CD1c-positive myeloid dendritic cell (primary cell): ENCODE measurements around the gene KIRREL2.
"Not testable (repeated sequence)": the region's sequence is repeated elsewhere in the genome, so short reads cannot be mapped to it uniquely, and the experiment has no call there.

Experiments used
- DNase-seq: peaks from one replicate; pipeline ENCODE4 v3.0.0-alpha.2; 2016; ENCODE audit errors: extremely low spot score

The KIRREL2 gene

DNA sequence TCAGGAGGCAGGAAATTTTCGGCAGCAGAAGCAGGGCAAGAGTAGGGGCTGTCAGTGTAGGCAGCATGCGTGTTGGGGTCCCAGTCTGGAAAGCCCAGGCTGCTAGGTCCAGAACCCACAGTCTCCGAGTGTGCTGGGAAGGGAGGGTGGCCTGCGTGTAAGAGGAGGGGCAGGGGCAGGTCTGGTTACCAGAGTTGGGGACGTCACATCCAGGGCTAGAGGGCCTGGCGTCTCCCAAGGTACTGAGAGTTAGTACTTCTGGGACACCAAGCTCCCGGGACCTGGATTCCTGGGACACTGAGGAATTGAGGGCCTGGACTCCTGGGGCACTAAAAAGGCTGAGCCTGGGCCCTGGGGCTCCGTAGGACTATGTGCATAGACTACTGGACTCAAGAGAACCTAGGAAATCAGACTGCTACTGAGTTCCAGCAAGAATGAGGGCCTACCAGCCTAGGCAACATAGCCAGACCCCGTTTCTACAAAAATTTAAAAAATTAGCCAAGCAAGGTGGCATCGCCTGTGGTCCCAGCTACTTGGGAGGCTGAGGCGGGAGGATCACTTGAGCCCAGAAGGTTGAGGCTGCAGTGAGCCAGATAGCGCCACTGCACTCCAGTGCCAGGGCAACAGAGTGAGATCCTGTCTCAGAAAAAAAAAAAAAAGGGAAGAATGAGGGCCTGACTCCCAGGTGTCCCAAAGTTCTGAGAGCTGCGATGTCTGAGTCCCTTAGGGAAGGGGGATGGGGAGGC, 41.2 kb downstream of the KIRREL2 start:
- no peak for DNase-seq

DNA sequence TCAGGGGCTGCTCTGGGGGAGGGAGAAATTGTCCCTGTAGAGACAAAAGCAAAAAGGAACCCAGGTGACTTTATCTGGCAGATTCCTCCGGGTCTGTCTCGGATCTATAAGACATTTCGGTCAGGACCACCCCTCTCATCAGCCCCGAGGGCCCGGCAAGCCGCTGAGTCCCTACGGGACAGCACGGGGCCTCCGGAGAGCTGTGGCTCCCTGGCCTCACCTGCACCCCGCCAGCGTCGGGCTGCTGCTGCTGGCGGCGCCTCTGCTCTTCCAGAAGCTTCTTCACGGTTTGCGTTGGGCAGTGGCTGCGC, 41.7 kb downstream of the KIRREL2 start:
- no peak for DNase-seq

DNA sequence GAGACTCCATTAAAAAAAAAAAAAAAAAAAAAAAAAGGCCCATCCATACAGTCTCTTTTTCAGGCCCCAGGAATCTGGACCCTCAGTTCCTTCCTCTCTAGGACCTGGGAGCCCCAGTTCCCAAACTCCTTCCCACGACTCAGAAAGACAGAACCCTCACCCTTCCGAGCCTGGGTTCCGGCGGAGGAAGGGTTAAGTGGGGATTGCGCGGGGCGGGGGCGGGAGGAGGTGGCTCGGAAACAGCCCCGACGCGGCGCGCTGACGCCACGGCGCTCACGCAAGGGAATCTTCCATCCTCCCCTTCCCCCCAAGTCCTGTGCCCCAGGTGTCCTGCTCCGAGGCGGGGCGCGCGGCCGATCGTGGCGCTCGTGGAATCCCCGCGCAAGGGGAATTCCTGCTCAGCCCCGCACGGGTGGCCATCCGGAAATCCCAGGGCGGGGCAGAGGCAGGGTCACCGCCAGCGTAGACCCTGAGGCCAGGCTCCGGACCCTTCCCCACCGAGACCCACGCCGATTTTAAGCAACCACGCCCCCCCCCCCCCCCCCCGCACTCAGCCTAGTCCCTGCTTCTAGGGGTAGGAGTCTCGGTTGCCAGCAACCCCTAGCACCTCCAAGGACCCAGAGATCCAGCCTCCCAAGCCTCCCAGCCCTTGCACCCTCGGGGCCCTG, 43.0 kb downstream of the KIRREL2 start:
- DNase-seq: peak; percentile 95

DNA sequence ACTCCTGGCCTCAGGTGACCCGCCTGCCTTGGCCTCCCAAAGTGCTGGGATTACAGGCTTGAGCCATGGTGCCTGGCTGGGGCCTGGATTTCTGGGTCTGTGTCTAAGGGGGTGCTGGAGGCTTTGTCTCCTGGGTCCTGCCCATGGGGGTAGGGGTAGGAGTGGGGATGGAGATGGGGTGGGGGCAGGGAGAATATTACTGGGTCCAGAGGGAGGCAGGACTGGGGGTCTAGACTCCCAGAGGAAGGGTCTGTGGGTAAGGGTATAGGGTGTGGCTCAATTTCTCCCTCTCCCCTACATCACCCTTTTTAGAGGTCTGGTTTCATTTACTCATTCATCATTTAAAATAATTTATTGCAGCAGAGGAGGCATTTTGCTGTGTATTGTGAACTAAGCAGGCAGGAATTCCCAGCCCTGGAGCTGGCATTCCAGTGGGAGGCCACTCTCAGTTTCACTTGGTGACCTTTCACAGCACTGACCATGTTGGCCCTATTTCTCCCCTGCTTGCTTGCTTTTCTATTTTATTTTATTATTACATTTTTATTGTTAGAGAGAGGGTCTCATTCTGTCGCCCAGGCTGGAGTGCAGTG, 44.4 kb downstream of the KIRREL2 start:
- no peak for DNase-seq

DNA sequence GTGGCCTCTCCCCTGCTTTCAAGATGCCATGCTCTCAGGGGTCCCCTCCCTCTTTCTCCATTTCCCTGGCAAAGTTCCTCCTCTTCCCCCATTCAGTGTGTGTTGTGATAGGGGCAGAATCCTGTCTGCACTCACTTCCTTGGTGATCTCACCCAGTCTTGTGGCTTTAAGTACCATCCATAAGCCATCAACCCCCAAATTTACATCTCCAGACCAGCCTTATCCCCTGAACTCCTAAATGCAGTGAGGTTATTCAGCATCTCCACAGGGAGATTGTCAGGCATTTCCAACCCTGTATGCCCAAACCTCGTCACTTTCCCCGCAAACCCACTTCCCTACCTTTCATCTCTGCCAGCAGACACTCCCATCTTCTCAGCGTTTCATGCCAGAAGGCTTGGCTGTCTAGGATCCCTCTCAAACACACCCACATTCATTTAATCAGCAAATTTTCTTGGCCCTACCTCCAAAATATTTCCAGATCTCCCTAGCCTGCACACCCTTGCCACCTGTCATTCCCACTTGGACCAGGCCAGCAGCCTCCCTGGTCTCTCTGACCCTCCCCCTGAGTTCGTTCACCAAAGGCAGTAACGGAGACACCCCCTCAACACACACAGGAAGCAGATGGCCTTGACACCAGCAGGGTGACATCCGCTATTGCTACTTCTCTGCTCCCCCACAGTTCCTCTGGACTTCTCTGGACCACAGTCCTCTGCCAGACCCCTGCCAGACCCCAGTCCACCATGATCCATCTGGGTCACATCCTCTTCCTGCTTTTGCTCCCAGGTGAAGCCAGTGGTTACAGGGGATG, 45.3 kb downstream of the KIRREL2 start, which contains the start of gene HCST:
Gene HCST (plus strand): TSS at position 676 of the 808 bp plus-strand sequence. CDS start 65 bp downstream, at position 741.
- DNase-seq: peak; percentile 76

DNA sequence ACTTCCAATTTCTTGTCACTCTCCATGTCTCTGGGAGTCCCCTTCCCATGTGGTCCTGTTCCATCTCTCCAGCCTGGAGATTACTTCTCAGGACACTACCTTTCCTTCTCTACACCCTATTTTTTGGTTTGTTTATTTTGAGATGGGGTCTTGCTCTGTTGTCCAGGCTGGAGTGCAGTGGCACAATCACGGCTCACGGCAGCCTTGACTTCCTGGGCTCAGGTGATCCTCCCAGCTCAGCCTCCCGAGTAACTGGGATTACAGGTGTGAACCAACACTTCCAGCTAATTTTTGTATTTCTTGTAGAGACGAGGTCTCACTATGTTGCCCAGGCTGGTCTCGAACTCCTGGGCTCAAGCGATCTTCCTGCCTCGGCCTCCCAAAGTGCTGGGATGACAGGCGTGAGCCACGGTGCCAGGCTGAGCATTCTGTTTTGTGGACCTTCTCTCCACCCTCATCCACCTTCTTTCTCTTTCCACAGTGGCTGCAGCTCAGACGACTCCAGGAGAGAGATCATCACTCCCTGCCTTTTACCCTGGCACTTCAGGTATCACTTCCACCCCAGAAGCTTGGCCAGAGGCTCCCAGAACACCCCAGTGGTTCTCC, 46.3 kb downstream of the KIRREL2 start:
- DNase-seq: no peak

DNA sequence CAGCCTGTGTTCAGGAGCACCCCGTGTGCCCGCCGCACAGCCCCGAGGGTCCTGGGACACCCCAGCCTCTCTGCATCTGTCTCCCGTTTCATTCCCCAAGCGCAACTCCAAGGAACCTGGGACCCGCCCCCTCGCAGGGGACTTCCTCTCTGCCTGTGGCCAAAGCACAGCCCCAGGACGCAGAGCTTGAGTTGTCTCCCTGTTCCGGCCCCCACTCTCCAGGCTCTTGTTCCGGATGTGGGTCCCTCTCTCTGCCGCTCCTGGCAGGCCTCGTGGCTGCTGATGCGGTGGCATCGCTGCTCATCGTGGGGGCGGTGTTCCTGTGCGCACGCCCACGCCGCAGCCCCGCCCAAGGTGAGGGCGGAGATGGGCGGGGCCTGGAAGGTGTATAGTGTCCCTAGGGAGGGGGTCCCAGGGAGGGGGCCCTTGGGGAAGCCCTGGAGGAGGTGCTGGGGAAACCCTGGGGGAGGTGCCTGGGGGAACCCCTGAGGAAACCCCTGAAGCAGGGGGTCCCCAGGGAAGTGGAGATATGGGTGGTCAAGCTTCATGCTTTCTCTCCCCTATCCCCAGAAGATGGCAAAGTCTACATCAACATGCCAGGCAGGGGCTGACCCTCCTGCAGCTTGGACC, 47.0 kb downstream of the KIRREL2 start:
- DNase-seq: peak; percentile 95

DNA sequence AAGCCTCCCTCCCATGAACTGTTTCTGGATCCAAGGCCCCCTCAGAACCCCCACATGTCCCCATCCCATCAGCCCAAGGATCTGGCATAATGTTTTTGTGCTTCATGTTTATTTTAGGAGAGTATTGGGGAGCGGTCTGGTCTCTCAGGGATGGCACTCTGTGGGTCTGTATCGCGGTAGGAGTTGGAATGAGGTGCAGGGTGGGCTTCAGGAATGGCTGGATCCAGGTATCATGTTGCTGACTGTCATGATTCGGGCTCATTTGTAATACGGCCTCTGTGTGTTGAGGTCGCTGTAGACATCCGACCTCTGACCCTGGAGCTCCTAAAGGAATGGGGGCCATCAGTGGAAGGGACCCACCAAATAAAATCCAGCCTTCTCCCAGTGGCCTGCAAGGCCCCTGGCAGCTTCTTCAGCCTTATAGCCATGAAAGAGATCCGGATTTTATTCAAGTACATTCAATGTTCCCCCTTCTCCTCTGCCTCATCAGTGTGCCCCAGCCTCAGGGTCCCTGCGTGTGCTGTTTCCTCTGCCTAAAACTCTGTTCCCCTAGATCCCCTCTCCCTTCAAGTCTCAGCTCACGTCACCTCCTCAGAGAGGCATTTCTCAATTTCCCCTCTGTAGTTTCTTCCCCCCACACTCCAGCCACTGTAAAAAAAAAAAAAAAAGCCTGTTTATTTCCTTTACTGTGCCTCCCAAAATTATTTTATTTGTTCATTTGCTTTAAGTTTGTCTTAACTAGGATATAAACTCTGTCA, 47.8 kb downstream of the KIRREL2 start:
- peak; percentile 81 for DNase-seq

DNA sequence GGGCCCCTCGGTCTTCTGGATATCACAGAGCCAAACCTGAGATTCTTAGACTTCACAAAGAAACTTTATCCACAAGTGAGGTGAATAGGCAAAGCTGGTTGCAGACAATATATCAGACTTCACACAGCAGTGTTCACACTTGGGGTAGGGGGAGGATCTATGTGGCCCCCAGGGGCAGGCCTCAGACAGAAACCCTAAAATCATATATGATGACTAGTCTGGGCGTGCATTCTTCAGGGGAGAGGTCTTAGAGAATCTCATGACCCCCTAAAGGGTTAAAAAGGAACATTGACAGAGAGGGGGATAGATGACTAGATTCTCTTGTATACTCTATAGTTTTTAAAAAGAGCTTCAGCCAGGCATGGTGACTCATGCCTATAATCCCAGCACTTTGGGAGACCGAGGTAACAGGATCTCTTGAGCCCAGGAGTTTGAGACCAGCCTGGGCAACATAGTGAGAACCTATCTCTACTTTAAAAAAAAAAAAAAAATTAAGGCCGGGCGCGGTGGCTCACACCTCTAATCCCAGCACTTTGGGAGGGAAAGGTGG, 48.5 kb downstream of the KIRREL2 start:
- DNase-seq: peak; percentile 15

DNA sequence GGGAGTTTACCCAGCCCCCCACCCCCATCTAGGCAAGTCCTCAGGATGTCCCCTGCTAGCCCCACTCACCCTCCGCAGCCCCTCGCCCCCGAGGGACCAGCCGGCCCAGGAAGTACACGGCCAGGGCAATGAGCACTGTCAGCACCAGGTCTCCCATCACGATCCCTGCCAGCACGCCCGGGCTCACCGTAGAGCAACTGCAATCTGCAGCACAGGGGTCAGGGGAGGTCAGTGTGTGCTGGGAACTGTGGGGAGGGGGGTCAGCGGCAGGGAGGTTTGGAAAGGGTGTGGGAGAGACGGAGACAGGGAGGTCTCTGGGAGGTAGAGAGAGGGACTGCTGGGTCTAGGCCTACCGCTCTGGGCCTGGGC, 50.6 kb downstream of the KIRREL2 start:
- DNase-seq: no peak

DNA sequence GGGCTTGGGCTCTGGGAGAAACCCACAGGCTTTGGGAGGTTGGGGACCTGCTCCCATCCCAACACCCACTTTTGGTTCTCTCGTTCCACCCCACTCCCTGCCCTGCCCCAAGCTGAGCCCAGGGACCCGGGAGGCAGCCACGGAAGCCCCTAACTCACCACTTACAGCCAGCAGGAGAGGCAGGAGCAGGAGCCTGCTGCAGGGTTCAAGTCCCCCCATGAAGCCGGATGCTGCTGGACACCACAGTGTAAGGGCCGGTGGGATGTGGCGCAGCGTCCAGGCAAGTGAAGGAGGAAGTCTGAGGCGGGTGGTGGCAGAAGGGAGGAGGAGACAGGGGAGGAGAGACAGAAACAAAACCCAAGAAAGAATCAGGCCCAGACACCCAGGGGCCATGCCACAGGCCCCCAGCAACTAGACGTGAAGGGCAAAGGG, 51.3 kb downstream of the KIRREL2 start, which contains the start of gene TYROBP:
Gene TYROBP (minus strand): TSS at position 286 of the 432 bp plus-strand sequence. CDS start 67 bp downstream, at position 219.
- peak; percentile 52 for DNase-seq

DNA sequence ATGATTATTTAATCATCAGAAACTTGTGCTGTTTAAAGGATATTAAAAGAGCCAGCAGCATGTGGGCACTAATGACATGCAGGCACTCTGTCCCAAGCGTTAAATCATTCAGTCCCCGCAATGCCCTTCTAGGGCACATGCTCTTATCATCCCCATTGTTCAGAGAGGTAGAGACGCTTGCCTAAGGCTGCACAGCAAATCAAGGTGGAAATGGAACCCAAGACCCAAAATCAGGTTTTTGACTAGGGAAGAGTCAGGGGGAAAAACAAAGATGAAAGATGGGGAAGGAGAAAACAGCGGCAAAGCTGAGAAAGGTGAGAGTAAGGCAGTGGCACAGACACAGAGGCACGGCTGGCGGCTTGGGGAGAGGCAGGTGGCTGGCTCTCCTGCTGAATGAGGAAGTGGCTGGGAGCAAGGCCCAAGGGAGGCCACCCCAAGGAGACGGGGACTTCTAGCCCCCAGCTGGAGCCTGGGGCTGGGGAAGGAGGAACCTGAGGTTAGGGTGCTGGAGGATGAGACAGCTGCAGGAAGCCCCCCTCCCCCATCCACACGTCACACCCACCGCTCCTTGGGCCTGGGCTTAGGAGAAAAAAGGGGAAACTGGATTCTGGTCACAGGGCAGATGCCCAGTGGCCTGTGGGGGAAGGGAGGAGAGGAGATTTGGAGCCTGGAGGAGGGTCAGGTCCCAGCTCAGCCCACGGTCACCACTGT, 52.4 kb downstream of the KIRREL2 start:
- DNase-seq: peak; percentile 97

DNA sequence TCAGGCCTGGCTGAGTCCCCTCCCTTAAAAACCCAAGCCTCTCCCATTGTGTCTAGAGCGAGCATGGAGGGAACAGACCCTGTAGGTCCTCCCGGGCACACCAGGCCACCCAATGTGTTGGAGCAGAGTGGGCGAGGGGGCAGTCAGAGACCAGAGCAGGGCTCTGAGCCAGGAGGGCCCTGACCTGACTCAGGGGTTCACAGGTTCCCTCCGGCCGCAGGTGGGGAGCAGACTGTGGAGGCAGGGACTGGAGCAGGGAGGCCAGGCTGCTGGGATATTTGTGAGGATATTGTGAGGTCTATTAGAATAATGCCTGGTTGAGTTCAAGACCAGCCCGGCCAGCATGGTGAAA, 52.9 kb downstream of the KIRREL2 start:
- DNase-seq: no peak

DNA sequence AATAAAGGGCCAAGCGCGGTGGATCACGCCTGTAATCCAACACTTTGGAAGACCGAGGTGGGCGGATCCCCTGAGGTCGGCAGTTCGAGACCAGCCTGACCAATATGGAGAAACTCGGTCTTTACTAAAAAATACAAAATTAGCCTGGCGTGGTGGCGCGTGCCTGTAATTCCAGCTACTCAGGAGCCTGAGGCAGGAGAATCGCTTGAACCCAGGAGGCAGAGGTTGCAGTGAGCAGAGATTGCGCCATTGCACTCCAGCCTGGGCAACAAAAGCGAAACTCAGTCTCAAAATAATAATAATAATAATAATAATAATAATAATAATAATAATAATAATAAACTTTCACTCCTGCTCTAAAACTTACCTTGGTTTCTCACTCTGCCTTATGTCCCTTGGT, 53.6 kb downstream of the KIRREL2 start:
- not testable (repeated sequence) for DNase-seq

DNA sequence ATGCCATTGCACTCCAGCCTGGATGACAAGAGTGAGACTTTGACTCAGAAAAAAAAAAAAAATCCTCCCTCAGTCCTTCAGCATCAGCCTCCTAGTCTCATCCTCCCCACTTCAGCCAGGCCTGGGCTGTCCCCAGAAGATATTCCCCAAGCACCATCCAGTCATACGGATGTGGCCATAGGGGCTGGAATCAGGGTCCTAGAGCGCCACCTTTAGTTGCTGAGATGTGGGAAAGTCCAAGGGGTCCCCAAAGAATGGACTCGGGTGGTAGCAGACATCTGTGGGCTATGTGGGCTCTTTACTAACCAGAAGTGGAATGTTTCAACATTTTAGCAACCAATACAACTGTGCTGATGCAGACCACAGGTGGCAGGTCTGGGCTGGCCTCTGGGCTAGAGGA, 54.5 kb downstream of the KIRREL2 start:
- no peak for DNase-seq

DNA sequence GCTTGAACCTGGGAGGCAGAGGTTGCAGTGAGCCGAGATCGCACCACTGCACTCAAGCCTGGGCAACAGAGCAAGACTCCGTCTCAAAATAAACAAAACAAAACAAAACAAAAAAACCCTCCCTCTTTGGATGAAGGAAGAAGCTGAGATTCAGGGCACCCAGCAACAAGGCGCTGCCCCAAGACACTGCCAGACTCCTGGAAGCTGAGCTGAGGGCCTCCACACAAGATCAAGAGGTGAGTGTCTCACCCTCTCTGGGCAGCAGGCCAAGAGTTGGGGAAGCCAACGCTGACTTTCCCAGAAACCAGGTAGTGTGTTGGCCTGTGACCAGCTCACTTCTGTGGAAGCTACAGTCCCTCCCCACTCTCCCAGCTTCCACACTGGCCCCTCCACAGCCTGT, 55.1 kb downstream of the KIRREL2 start:
- peak; percentile 70 for DNase-seq

DNA sequence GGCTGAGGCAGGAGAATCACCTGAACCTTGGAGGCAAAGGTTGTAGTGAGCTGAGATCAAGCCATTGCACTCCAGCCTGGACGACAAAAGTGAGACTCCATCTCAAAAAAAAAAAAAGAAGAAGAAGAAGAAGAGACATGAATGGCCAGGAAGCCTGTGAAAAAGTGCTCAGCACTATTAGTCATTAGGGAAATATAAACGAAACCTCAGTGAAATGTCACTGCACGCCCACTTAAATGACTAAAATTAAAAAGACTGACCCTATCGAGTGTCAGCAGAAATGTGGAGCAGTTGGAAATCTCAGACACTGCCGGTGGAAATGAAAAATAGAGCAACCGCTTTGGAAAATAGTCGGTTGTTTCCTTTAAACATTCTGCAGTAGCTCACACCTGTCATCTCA, 56.9 kb downstream of the KIRREL2 start:
- peak; percentile 94 for DNase-seq

DNA sequence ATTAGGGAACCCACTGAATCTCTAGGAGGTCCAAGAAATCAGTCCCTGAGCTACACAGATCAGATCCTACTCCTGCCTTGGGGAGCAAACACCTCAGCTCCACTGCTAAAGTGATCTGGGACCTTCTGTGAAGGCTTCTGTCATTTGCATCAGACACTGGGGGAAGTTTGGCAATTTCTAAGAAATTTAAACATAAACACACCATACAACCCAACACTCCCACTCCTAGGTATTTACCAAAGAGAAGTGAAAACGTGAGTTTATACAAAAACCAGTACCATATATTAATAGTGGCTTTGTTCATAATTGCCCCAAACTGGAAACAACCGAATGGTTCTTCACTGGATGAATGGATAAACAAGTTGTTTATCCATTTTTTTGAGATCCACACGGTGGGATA, 58.7 kb downstream of the KIRREL2 start:
- DNase-seq: peak; percentile 89
